NCI-H2196 (cell line): Measurements from ENCODE around the gene SUMF1.
"Not testable (repeated sequence)": the region's sequence is repeated elsewhere in the genome, so short reads cannot be mapped to it uniquely, and the experiment has no call there.

Source experiments
- DNase-seq: peaks from one replicate; lab custom pipeline; 2025; ENCODE audit not compliant: unreplicated experiment; lab: John Stamatoyannopoulos, UW

Gene SUMF1

DNA sequence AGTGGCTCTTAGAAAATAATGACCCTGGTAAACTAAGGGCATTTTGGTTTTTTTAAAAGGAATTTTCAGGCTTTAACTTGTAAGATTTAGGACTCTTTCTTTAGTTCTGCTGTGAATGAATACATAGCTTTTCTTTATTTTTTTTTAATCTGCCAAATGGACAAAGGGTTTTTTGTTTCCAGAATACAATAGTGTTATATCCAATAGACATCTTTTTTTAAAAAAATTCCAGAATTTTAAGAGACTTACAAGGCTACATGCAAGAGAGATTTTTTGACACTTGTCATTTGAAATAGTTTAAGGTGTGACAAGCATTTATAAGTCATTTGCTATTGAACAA, 125.8 kb downstream of the SUMF1 start:
- no peak for DNase-seq

DNA sequence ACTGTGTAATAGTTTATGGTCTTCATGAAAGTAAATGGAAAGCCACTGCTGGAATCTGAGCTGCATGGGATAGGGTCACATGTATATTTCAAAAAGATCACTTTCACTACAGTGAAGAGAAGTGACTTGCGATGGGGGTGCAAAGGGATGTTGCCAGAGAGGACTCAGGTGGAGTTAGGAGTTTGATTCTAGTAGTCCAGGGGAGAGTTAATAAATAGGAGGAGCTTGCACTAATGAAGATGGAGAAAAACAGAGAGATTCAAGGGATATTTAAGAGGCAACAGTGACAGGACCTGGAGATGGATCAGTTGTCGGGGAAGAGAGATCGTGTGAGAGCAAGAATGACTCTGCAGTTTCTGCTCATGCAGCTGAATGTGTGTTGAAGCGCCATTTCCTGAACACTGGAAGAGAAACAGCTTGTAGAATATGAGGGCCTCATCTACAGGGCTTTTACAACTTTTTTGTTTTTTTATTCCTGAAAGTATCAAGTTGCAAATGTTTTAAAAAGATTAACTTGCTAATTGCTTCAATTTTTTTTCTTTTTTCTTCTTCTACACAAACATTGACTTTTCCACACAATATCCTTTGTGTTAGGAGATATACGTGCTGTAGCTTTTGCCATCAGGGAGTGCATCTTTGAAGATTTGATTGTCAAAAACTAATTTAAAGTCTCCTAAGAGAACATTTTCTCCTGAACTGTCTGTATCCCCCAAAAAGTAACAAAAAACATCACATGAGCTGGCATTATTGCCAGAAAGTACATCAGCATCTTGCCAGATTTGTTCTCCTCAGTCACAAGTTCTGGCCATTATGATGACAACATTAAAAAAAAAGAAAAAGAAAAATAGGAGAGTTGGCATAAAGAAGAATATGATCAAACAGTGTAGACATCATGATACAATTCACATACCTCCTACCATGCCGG, 126.4 kb downstream of the SUMF1 start:
- DNase-seq, result no peak

DNA sequence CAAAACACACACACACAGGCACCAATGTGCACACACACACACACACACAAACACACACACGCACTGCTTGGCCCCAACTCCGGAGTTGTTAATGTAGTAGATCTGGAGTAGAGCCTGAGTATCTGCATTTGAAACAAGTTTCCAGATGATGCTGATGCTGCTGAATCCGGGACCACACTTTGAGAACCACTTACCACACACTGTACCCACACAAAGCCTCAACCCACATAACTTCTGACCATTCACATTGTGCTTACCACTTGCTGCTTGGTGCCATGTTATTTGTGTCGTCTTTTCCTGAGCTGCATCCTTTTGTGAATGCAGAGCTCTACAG, 127.0 kb downstream of the SUMF1 start:
- DNase-seq, result no peak

DNA sequence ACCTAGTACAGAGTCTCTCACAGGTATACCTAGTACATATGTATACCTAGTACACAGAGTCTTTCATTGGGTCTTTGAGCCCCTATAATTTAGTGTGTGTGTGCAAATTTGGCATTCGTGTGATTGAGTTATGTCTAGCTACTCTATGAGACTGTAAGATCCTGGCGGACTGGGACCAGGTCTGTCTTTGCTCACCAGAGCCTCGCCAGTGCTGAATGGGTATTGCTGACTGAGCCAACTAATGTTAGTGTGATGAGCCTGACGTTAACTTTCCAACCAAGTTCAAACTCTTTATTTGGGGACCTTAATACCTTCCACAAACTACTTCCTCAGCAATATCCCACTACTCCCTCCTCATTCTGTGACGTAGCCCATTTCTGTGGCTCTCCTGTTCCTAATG, 128.3 kb downstream of the SUMF1 start:
- DNase-seq, result no peak

DNA sequence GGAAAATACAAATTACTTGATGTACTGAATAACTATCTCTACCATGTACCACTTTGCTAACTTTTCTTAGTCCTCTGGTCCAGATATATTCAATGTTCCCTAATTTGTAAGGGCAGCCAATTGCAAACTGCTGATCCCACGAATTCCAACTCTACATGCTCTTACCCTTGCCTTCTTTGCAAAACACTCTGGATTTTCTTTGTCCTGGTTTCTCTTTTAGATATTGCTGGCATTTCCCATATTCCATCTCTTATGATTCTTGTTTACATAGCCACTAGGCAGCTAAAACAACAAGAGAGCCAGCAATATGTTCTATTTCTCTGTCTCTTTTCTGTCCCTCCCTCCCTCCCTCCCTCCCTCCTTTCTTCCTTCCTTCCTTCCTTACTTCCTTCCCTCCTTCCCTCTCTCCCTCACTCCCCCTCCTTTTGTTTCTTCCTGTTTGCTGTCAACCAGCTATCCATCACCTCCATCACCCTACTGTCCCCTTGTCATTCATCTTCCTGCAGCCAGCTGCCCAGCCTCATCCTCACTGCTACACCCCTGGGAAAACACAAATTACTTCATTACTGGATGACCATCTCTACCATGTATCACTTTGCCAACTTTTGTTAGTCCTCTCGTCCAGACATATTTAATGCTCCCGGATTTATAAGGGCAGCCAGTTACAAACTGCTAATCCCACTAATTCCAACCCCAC, 130.1 kb downstream of the SUMF1 start:
- no peak for DNase-seq

DNA sequence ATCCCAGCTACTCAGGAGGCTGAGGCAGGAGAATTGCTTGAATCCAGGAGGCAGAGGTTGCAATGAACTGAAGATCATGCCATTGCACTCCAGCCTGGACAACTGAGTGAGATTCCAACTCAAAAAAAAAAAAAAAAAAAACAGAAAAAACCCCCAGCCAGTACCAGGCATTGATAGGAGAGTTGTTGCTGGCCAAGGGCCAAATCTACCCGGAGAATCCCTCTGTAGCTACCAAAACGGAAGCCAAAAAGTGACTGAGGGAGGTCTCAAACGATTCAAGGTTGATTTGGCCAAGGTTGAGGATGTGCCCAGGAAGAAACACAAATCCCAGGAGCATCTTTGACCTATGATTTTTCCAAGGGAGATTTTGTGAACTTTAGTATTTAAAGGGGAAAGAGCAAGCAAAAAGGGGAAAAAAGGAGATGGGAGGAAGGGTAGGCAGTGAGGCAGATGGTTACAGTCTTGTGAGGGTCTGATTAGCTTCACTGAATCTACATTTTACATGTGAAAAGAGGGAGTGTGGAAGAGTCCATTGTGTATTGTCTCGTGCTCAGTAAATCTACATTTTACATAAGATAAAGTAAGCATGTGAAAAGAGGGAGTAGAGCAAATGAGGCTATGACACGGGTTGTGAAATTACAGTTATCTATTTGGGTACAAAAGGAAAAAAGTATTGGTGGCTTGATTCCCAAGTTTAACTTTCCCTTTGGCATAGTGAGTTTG, 131.1 kb downstream of the SUMF1 start:
- DNase-seq, result no peak

DNA sequence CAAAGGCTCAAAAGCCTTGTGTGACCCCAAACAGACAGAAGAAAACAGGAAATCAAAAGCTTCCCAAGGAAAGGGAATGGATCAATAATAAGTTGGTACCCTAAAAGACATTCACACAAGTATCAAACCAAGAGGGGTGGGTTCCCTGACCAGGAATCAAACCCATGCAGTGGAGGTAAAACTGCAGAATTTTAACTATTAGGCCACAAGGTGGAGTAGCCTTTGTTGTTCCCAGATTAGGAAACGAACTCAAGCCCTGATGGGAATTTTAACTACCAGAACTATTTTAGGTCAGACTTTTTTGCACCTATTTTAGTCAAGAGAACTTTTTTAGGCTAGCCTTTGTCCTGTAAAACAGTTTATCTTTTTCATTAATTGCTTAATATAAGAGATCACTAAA, 132.5 kb downstream of the SUMF1 start:
- DNase-seq, result no peak

DNA sequence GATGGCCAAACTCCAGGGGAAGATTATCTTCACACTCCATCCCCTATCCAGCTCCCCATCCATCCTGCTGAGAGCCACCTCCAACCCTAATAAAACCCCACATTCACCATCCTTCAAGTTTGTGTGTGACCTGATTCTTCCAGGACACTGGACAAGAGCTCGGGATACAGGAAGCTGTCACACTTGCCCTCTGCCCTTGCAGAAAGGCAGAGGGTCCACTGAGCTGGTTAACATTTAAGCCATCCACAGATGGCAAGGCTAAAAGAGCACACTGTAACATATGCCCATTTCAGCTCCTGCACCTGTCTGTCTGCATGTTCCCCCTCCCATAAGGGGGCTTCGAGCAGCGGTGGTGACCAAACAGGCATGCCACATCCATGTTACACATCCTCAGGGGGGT, 134.1 kb downstream of the SUMF1 start:
- DNase-seq, result no peak

DNA sequence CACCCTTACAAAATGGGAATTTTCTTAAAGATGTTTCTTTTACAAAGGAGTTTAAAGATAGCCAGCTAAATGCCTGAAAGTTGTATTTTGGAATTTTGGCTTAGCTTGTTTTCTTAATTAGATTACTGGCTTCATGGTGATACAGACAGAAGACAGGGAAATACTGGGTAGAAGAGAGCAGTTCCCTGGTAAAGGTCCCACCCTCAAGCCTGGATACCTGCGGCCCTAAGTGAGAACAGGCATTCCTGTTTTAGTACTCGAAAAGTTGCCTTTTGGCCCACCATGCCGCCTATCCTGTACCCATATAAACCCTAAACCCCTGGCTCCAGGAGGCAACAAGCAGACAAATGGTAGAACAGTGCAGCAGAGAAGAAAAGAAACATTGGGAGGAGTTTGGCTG, 134.5 kb downstream of the SUMF1 start:
- DNase-seq, result no peak

DNA sequence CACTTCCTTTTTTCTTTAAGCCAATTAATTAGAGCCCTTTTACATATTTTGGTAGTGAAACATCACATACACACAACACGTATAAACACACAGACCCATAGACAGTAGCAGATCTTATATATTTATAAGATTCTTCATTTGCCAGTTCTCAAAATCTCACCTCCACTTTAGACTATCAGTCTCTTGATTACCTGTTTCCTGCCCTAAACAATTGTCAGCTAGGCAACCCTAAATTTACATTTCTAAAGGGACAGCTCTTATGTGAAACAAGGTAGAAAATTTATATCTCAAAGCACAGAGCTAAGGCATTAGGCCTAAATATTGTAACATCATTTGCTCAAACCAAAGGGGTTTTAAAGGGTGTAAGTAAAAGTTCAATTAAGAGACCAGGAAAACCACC, 135.0 kb downstream of the SUMF1 start:
- DNase-seq, result no peak

DNA sequence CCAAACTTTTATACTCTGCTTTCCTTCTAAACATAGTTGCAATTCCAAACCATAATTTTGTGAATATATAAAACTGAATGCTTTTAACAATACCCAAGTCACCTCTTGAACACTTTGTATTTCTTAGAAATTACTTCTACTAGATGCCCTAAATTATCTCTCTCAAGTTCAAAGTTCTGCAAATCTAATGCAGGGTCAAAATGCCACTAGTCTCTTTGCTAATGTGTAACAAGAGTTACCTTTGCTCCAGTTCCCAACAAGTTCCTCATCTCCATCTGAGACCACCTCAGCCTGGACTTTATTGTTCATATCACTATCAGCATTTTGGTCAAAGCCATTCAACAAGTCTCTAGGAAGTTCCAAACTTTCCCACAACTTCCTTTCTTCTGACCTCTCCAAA, 137.3 kb downstream of the SUMF1 start:
- not testable (repeated sequence) for DNase-seq

DNA sequence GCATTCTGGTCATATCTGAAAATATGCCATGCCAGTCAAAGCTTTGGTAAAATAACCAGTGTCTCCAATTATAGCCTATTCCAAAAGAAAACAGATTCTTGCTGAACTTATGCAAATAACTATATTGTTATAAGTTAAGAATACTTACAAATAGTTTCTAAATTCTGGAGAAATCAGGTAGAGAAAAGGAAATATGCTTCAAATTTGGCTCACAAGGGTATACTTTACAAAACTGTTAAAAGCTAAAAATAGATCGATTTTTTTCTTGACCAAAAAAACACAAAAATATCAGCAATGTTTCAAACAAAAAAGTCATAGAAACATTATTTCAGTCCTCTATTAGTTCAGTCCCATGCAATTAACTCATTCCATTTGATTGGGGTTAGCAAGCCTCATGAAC, 140.2 kb downstream of the SUMF1 start:
- no peak for DNase-seq

DNA sequence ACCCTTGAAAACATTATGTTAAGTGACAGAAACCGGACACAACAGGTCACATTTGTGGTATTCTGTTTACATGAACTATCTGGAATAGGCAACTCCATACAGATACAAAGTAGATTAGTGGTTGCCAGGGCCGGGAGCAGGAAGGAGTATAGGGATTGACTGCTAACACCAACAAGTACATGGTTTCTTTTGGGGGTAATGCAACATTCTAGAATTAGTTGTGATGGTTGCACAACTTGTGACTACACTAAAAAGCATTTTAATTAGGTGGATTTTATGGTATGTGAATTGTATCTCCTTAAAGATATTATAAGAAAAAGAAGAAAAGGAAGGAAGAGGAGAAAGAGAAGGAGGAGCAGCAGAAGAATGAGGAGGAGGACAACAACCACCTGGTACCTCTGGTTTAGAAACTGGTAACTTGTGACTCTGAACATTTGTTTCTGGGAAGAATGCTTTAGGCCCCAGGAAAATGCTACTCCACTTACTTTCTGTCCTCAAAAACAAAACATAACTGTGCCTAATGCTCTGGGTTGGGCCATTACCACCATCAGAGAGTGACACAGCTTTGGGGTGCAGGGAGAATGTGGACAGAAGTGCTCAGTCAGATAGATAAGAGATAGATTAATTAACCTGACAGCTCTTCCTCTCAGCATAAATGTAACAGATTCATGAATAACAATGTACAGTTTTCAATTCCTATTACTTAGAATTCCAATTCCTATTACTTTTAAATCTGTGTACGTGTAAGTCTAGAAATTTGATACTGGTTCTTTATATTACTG, 143.6 kb downstream of the SUMF1 start:
- no peak for DNase-seq

DNA sequence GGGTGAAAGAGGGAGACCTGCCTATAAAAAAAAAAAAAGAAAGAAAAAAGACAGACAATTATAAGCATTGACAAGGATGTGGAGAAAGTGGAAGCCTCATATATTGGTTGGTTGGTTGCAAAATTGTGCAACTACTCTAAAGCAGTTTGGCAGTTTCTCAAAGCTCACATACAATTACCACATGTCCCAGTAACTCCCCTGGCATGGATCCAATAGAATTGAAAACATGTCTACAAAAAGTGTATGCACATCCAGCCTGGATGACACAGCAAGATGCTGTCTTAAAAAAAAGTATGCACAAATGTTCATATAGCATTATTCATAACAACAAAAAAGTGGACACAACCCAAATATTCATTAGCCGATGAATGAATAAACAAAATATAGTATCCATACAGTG, 144.4 kb downstream of the SUMF1 start:
- no peak for DNase-seq

DNA sequence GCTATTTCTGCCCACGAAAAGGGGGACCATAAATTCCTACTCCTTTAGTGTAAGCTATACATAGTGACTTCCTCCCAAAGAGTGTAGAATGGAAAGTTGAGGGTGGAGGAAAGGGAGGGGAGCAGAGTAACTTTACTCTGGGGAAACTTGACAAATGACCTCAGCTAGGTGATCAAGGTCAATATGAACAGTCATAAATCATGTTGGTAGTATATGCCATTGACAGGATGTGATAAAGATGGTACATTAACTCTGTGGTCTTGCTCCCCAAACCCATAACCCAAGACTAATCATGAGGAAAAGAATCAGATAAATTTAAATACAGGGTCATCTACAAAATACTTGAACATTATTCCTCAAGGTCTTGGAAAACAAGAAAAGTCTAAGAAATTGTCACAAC, 145.3 kb downstream of the SUMF1 start:
- DNase-seq, result no peak

DNA sequence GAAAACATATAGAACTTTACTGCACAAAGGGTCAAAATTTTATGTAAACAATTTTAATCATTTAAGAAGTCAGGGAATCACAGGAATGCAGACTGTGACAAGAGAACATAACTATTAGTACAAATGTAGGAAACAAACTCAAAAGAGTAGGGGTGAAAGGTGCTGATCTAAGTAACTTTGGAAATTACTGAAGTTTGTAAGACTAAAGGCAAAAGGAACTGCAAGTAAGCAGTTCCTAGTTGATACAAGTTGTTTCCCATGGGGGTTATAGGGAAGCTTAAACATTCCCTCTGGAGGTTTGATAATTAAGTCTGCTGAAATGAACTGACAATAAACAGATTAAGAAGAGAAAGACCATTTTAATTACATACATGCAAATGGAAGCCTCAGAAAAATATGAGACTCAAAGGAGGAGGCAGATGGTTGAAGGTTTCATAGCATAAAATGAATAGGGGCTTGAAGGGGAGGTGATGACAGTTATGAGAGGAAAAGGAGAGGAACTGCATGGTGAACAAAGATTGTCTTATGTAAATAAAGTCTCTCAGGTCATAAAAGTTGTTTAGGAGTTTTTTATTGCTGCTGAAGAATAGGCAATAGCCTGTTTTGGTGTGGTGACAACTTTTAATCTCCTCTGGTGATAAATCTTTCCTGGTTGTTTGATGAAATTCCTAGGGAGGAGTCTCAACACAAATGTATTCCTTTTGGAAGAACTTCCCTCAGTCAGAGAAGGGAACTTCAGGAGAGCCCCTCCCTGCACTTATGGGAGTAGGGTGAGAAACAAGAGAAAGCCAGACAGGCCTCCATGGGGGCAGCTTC, 146.8 kb downstream of the SUMF1 start:
- no peak for DNase-seq

DNA sequence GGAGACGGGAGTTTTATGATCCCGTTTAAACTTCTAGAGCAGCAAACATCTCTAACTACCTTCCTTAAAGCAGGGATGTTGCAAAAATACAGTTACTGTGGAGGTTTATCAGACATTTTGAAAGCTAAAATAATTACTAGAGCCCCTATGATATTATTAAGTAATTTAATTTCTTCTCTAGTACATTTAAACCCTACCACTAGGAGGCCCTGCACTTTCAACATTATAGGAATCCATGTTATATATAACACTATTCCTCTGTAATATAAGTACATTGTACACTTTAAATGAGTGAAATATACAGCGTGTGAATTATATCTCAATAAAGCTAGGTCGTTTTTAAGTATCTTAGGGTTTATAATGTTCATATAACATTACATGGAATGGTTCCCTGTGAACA, 152.4 kb downstream of the SUMF1 start:
- DNase-seq, result no peak

DNA sequence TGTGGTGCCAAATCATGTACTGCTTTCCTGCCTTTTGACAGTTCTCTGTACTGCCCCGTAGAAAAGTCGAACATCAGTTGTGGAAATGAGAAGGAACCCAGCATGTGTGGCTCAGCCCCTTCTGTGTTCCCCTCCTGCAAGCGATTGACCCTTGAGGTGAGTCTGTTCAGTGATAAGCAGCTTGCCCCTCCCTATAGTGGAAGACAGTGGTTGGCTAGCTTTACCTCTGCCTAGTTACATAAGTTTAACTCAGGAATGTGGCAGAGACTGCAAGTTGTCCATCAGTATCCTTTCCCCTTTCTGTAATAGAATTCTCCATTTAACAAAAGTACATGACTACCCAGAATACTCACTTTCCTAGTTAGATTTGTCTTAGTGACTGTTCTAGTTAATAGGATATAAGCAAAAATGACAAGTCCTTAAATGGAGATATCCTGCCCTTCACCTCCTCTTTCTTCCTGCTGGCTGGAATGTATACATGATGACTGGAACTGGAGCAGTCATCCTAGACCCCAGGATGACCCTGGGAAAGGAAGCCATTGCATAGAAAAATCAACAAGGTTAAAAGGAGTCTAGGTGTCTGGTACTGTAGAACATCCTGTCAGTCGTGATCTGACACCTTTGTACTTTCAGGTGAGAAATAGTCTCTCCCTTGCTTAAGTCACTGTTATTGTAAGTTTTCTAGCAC, 153.3 kb downstream of the SUMF1 start:
- no peak for DNase-seq

DNA sequence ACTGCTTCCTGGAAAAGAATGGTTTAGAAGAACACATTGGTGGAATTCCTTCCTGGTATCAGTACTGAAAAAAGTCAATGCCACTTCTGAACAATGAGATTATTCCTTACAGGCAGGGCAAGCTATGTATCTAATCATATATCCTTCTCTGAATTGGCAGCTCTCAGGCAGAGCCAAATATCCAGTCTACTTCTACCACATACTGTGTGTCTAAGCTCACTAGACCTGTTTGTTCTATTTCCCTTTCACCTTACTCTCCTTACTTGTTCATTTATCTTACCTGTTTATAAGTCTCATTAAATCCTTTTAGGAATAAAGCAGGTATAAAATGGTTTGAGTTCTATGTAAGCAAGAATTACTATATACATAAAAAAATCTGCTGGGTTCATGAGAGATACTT, 155.6 kb downstream of the SUMF1 start:
- no peak for DNase-seq
